GM12878 (cell line): ENCODE results near the gene BCL2. TPM values are rescaled to one million over a fixed set of nuclear protein-coding genes. Genes with fewer than 3 reads are reported as not detected.
A peak's percentile ranks its signal among the peaks of the same experiment; 100 is the strongest.

Source experiments
- ATAC-seq: fragments of 200-7000 bp; cut with Tn5 transposase; 3 replicates; pipeline ENCODE4 v1.9.1; 2020; ENCODE audit warnings: mild to moderate bottlenecking, moderate library complexity
- BruUV-seq: library from RNA; stranded (reverse); fragments of 400-500 nt; replicated peaks from 2 replicates; lab custom pipeline; 2021; lab: Mats Ljungman, UMichigan
- CTCF ChIA-PET: fragments of 300-600 bp; sonication (Branson Sonifier 250); formaldehyde crosslinking; extraction: SDS; loops from one replicate; lab custom pipeline; 2021; ENCODE audit warnings: inconsistent platforms; lab: Yijun Ruan, JAX
- POLR2A ChIA-PET: fragments of 350-600 bp; formaldehyde crosslinking; extraction: SDS; loops from one replicate; lab custom pipeline; 2021; ENCODE audit warnings: inconsistent platforms; lab: Charles Lee
- RAD21 ChIA-PET: fragments of 300-600 bp; sonication (Branson Sonifier 250); formaldehyde crosslinking; loops from one replicate; lab custom pipeline; 2023; ENCODE audit warnings: antibody characterized with exemption; ENCODE audit not compliant: unreplicated experiment; lab: Charles Lee
- SMC1A ChIA-PET: fragments of 300-600 bp; sonication (Branson Sonifier 250); formaldehyde crosslinking; loops from one replicate; lab custom pipeline; 2023; ENCODE audit not compliant: unreplicated experiment, uncharacterized antibody; lab: Charles Lee
- DNase-seq: peaks from one replicate; pipeline ENCODE4 v3.0.0-alpha.2; 2011; ENCODE audit warnings: low read depth, low spot score
- FAIRE-seq: peaks from 3 replicates; lab custom pipeline; 2011; peaks lifted over from hg19 to GRCh38; lab: Jason Lieb, UNC
- H2AFZ ChIP-seq: 2 replicates; pipeline ENCODE4 v1.6.0; 2011; ENCODE audit warnings: low read depth, low read length, control low read depth; ENCODE audit not compliant: control insufficient read depth
- H3K27ac ChIP-seq: 2 replicates; pipeline ENCODE4 v1.5.1; 2011; ENCODE audit warnings: control low read depth; ENCODE audit not compliant: control insufficient read depth, insufficient read depth
- H3K27me3 ChIP-seq, 2 experiments: replicated peaks in 1 of 2; 2 replicates each; pipeline versions ENCODE4 v1.6.0 to v1.6.1; 2011; ENCODE audit warnings: low read length in 1 of 2; ENCODE audit not compliant: control insufficient read depth in 2 of 2, insufficient read depth in 2 of 2
- H3K36me3 ChIP-seq, 2 experiments: 2 replicates each; pipeline ENCODE4 v1.5.1; 2011; ENCODE audit warnings: low read length in 1 of 2; ENCODE audit not compliant: control insufficient read depth in 2 of 2, insufficient read depth in 2 of 2
- H3K4me1 ChIP-seq: 2 replicates; pipeline ENCODE4 v1.6.1; 2011; ENCODE audit warnings: mild to moderate bottlenecking, low read length, moderate library complexity, mixed read lengths; ENCODE audit not compliant: control insufficient read depth, insufficient read depth
- H3K4me2 ChIP-seq: 2 replicates; pipeline ENCODE4 v1.6.0; 2011; ENCODE audit warnings: control low read depth; ENCODE audit not compliant: control insufficient read depth, insufficient read depth
- H3K4me3 ChIP-seq: fragments of 200-600 bp; sonication (generic); 2 replicates; pipeline ENCODE4 v1.5.1; 2016
- H3K79me2 ChIP-seq: 2 replicates; pipeline ENCODE4 v1.6.0; 2011; ENCODE audit warnings: low read length; ENCODE audit not compliant: control insufficient read depth, insufficient read depth
- H3K9ac ChIP-seq: 2 replicates; pipeline ENCODE4 v1.8.0; 2011; ENCODE audit warnings: low read length, control low read depth, mixed read lengths; ENCODE audit not compliant: control insufficient read depth, insufficient read depth
- H3K9me3 ChIP-seq: replicated peaks from 3 replicates; pipeline ENCODE4 v1.5.1; 2011; ENCODE audit warnings: mild to moderate bottlenecking, low read length; ENCODE audit not compliant: control insufficient read depth, insufficient read depth
- H4K20me1 ChIP-seq: 2 replicates; pipeline ENCODE4 v1.6.0; 2011; ENCODE audit not compliant: control insufficient read depth, insufficient read depth
- BCL11A ChIP-seq: IDR thresholded peaks from 2 replicates; pipeline ENCODE4 v1.6.1; 2011; ENCODE audit warnings: low read depth, low read length
- BHLHE40 ChIP-seq, 2 experiments: fragments of 450-650 bp in 1 of 2; IDR thresholded peaks; 2 replicates each; pipeline ENCODE4 v1.6.1; 2011 to 2017; ENCODE audit warnings: low read depth in 2 of 2, borderline replicate concordance in 1 of 2, improper control_type of control experiment in 1 of 2, low read length in 1 of 2, mild to moderate bottlenecking in 1 of 2
- CREM ChIP-seq: IDR thresholded peaks from 2 replicates; pipeline ENCODE4 v1.6.1; 2014; ENCODE audit warnings: antibody characterized with exemption, low read depth
- DPF2 ChIP-seq: fragments of 450-650 bp; IDR thresholded peaks from 2 replicates; pipeline ENCODE4 v1.6.1; 2017; ENCODE audit warnings: mild to moderate bottlenecking
- EP300 ChIP-seq, 2 experiments: fragments of 150-350 bp in 1 of 2; IDR thresholded peaks; 2 replicates each; pipeline ENCODE4 v1.6.1; 2011 to 2012; ENCODE audit warnings: low read depth in 2 of 2, low read length in 2 of 2, borderline replicate concordance in 1 of 2, improper control_type of control experiment in 1 of 2, inconsistent platforms in 1 of 2; ENCODE audit not compliant: control insufficient read depth in 1 of 2
- HDGF ChIP-seq: fragments of 450-650 bp; IDR thresholded peaks from 2 replicates; pipeline ENCODE4 v1.6.1; 2016; ENCODE audit warnings: antibody characterized with exemption
- IRF5 ChIP-seq: fragments of 450-650 bp; IDR thresholded peaks from 2 replicates; pipeline ENCODE4 v1.6.1; 2017; ENCODE audit warnings: borderline replicate concordance
- KAT2A ChIP-seq: conservative IDR thresholded peaks from 2 replicates; pipeline ENCODE4 v1.6.1; 2011; ENCODE audit warnings: low read depth, low read length; ENCODE audit not compliant: control insufficient read depth
- MEF2A ChIP-seq: IDR thresholded peaks from 2 replicates; pipeline ENCODE4 v1.6.1; 2011; ENCODE audit warnings: low read depth, mild to moderate bottlenecking, low read length, moderate library complexity; ENCODE audit not compliant: insufficient read depth
- MTA2 ChIP-seq: fragments of 450-650 bp; IDR thresholded peaks from 2 replicates; pipeline ENCODE4 v1.6.1; 2016; ENCODE audit warnings: low read depth, mild to moderate bottlenecking, moderate library complexity
- NBN ChIP-seq: fragments of 450-650 bp; IDR thresholded peaks from 2 replicates; pipeline ENCODE4 v1.6.1; 2016
- POLR2A ChIP-seq: IDR thresholded peaks from 2 replicates; pipeline ENCODE4 v1.6.1; 2011; ENCODE audit warnings: low read depth, mild to moderate bottlenecking, low read length
- USF2 ChIP-seq: IDR thresholded peaks from 2 replicates; pipeline ENCODE4 v1.6.1; 2011; ENCODE audit warnings: low read depth, low read length, improper control_type of control experiment, borderline replicate concordance
- WGBS: methylation state at CpG from one replicate; pipeline ENCODE4 v1.1.6; 2016; ENCODE audit warnings: low lambda C conversion rate; ENCODE audit not compliant: insufficient replicate concordance, insufficient coverage; ENCODE audit errors: missing lambda C conversion rate; 5-methylcytosine and 5-hydroxymethylcytosine counted together
- in situ Hi-C: fragments of 300-500 bp; cut with MboI; formaldehyde crosslinking; loops from 9 replicates; pipeline ENCODE4 v1.14.3; 2018; ENCODE audit warnings: mixed read lengths
- intact Hi-C: fragments of 100-400 bp; cut with micrococcal nuclease; formaldehyde crosslinking; loops from one replicate; pipeline ENCODE4 v1.14.2; 2022; ENCODE audit not compliant: unreplicated experiment
- polyA plus RNA-seq, 11 experiments: library from polyadenylated mRNA; depleted of rRNA in 4 of 11; unstranded in 6 of 11; stranded (reverse) in 5 of 11; fragments of >200 nt; fragmentation: Nextera tagmentation in 4 of 11; fragmentation: Illumina TruSeq in 1 of 11; extraction: Ambion mirVana in 4 of 11; extraction: Trizol in 1 of 11; gene quantifications; 1 replicate in 1 of 11; 2 replicates in 10 of 11; pipeline versions ENCODE4 v1.2.1 to v1.2.3, GENCODE V29; 2011 to 2016; ENCODE audit warnings: inconsistent platforms in 2 of 11, missing spikeins in 2 of 11, low read depth in 1 of 11
- total RNA-seq, 4 experiments: library from RNA; depleted of rRNA in 3 of 4; stranded (reverse); fragments of >200 nt in 3 of 4; fragmentation: Illumina TruSeq in 1 of 4; extraction: Trizol in 1 of 4; gene quantifications; 2 replicates each; pipeline versions ENCODE4 v1.2.1 to v1.2.3, GENCODE V29; 2013 to 2021
- TF ChIP-seq, protein P1 (sequence below): fragments of 450-650 bp; formaldehyde crosslinking; IDR thresholded peaks from 2 replicates; pipeline ENCODE4 v1.5.0; 2022; ENCODE audit warnings: mild to moderate bottlenecking, missing genetic modification characterization
- TF ChIP-seq, protein P2 (sequence below): IDR thresholded peaks from 2 replicates; pipeline ENCODE4 v1.6.1; 2012; ENCODE audit warnings: low read depth, low read length, improper control_type of control experiment

BCL2 gene
- total and polyA plus RNA-seq, 10 of the 15 experiments (the other 5 are each of a cell fraction or from before 2014, with no cell fraction given): 4.1 to 47.8 (median 19.3) TPM

DNA sequence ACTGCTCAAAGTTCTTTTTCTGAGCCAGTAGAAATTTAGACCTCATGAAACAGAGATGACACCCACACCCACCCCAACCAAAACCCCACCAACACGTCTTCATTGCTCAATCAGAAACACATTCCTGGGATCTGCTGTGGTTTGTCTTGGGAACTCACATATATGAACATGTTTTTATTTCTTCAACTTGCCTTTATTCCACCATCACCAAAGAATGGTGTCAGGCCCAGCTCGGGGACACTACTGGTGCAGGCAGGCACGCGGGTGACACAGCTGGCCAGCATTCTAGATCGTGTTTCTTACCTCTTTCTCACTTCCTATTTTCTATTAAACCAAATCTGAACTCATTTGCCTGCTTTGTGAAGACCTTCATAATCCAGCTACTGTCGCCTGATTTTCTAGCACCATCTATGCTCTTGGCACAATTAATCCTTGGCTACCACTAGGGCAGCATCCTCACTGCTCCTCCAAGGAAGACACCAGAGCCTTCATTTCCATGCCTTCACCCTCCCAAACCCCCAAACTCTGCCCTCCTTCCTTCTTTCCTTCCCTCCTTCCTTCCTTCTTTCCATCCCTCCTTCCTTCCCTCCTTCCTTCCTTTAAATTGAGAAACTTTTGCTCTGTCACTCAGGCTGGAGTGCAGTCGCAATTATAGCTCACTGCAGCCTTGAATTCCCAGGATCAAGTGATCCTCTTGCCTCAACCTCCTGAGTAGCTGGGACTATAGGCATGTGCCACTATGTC, 157.1 kb downstream of the BCL2 start:
- BruUV-seq: no TSS peak
- Histone ChIP-seq H3K36me3 (peaks cover 0 to 5% of the 10 kb centered on the region in 2 experiments; a peak in 2 of 4 replicates), H2AFZ (no peak overlapping the region), H3K79me2 (peaks cover 60% of the 10 kb centered on the region), H3K9me3 (no peaks in the 10 kb centered on the region), H3K27ac (peak overlapping the region; percentile 100), H3K4me3 (0 out of 2 replicates have a peak overlapping the region, but pooled peaks have one; percentile 6), H4K20me1 (no peaks in the 10 kb centered on the region), H3K9ac (peak overlapping the region; percentile 97), H3K27me3 (no peaks in the 10 kb centered on the region), H3K4me1 (peaks cover 52% of the 10 kb centered on the region), H3K4me2 (peak overlapping the region; percentile 64)
- FAIRE-seq (peak; percentile 18), DNase-seq (peak; percentile 80), ATAC-seq (peak; percentile 47)
- CTCF ChIA-PET: interaction anchor here (1.0 to 18.1 kb wide), 16 partner anchors 9 to 159 kb away, joined by 3 to 416 read pairs (median 7); partner anchors contain the start of gene BCL2
- SMC1A ChIA-PET: interaction anchor here (0.7 to 6.7 kb wide), 34 partner anchors 8 to 177 kb away, joined by 3 to 100 read pairs (median 6); partner anchors contain the start of gene BCL2
- POLR2A ChIA-PET: interaction anchor here (0.6 to 4.7 kb wide), 24 partner anchors 8 to 159 kb away, joined by 3 to 44 read pairs (median 5); partner anchors contain the start of gene BCL2
- WGBS: 4% methylated on average over 7 of the region's 7 CpGs
- intact Hi-C loops: loop anchor here (1.0 to 5.0 kb wide), 2 partner anchors 19 to 45 kb away; no protein-coding TSS in a partner anchor
- in situ Hi-C loops: no loop called here
- RAD21 ChIA-PET: interaction anchor here (0.7 to 5.3 kb wide), 26 partner anchors 9 to 161 kb away, joined by 3 to 57 read pairs (median 6); partner anchors contain the start of gene BCL2
- TF ChIP-seq KAT2A: no peak
- peak; percentile 99 for TF ChIP-seq HDGF
- TF ChIP-seq IRF5: no peak
- peak; percentile 37; the same call in 1 of the 2 replicates for TF ChIP-seq NBN
- TF ChIP-seq, protein P1, sequence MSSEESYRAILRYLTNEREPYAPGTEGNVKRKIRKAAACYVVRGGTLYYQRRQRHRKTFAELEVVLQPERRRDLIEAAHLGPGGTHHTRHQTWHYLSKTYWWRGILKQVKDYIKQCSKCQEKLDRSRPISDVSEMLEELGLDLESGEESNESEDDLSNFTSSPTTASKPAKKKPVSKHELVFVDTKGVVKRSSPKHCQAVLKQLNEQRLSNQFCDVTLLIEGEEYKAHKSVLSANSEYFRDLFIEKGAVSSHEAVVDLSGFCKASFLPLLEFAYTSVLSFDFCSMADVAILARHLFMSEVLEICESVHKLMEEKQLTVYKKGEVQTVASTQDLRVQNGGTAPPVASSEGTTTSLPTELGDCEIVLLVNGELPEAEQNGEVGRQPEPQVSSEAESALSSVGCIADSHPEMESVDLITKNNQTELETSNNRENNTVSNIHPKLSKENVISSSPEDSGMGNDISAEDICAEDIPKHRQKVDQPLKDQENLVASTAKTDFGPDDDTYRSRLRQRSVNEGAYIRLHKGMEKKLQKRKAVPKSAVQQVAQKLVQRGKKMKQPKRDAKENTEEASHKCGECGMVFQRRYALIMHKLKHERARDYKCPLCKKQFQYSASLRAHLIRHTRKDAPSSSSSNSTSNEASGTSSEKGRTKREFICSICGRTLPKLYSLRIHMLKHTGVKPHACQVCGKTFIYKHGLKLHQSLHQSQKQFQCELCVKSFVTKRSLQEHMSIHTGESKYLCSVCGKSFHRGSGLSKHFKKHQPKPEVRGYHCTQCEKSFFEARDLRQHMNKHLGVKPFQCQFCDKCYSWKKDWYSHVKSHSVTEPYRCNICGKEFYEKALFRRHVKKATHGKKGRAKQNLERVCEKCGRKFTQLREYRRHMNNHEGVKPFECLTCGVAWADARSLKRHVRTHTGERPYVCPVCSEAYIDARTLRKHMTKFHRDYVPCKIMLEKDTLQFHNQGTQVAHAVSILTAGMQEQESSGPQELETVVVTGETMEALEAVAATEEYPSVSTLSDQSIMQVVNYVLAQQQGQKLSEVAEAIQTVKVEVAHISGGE (CRISPR knock-in tag): peak; percentile 27; the same call in 1 of the 2 replicates
- TF ChIP-seq, protein P2, sequence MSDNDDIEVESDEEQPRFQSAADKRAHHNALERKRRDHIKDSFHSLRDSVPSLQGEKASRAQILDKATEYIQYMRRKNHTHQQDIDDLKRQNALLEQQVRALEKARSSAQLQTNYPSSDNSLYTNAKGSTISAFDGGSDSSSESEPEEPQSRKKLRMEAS: peak; percentile 57
- TF ChIP-seq MTA2: no peak
- peak in 1 of 2 experiments; percentile 97; a peak in 2 of 4 replicates for TF ChIP-seq BHLHE40 (IDR thresholded peaks at IDR 0.05; ENCODE audit: borderline replicate concordance in 1 of 2, low read depth in 2 of 2, low read length in 1 of 2)
- peak; percentile 34; the same call in 1 of the 2 replicates for TF ChIP-seq POLR2A
- peak; percentile 59 for TF ChIP-seq BCL11A
- 0 out of 2 replicates have a peak, but pooled peaks have one; percentile 51 for TF ChIP-seq MEF2A
- peak; percentile 51 for TF ChIP-seq CREM
- TF ChIP-seq USF2: peak; percentile 7; the same call in 1 of the 2 replicates
- no peak for TF ChIP-seq DPF2
- peak; percentile 81 to 94; a peak in 3 of 4 replicates for TF ChIP-seq EP300 (IDR thresholded peaks at IDR 0.05; ENCODE audit: borderline replicate concordance in 1 of 2, control insufficient read depth in 1 of 2, low read depth in 2 of 2, low read length in 2 of 2)
